RWPE2 (cell line): ENCODE measurements around the gene NFASC.

Experiments used
- ATAC-seq: fragments of 200-7000 bp; cut with Tn5 transposase; 3 replicates; pipeline ENCODE4 v1.9.1; 2021; ENCODE audit warnings: low read depth
- DNase-seq: peaks from one replicate; pipeline ENCODE4 v3.0.0-alpha.2; 2020; ENCODE audit warnings: low spot score
- H3K27ac ChIP-seq: fragments of 450-650 bp; 2 replicates; pipeline ENCODE4 v1.5.1; 2017; ENCODE audit warnings: mild to moderate bottlenecking; ENCODE audit not compliant: poor library complexity, severe bottlenecking
- H3K27me3 ChIP-seq: fragments of 250-450 bp; sonication (Bioruptor Pico); 2 replicates; pipeline ENCODE4 v1.5.1; 2021; ENCODE audit warnings: mild to moderate bottlenecking, moderate library complexity; ENCODE audit not compliant: insufficient read depth, poor library complexity, severe bottlenecking
- H3K36me3 ChIP-seq: fragments of 250-450 bp; sonication (Bioruptor Pico); 2 replicates; pipeline ENCODE4 v1.5.1; 2020; ENCODE audit warnings: low read depth, mild to moderate bottlenecking, moderate library complexity
- H3K4me1 ChIP-seq: fragments of 250-450 bp; sonication (Bioruptor Pico); 2 replicates; pipeline ENCODE4 v1.5.1; 2021; ENCODE audit warnings: mild to moderate bottlenecking, moderate library complexity; ENCODE audit not compliant: insufficient read depth, poor library complexity, severe bottlenecking
- H3K4me3 ChIP-seq: fragments of 250-450 bp; sonication (Bioruptor Pico); 2 replicates; pipeline ENCODE4 v1.5.1; 2021; ENCODE audit warnings: mild to moderate bottlenecking, moderate library complexity; ENCODE audit not compliant: severe bottlenecking
- H3K9me3 ChIP-seq: fragments of 250-450 bp; sonication (Bioruptor Pico); 2 replicates; pipeline ENCODE4 v1.5.1; 2021; ENCODE audit warnings: mild to moderate bottlenecking, moderate library complexity; ENCODE audit not compliant: severe bottlenecking
- TF ChIP-seq, protein P1 (sequence below): fragments of 450-650 bp; IDR thresholded peaks from one replicate; pipeline ENCODE4 v1.5.1; 2017; ENCODE audit warnings: mild to moderate bottlenecking, moderate library complexity; ENCODE audit not compliant: poor library complexity, severe bottlenecking

The NFASC gene

DNA sequence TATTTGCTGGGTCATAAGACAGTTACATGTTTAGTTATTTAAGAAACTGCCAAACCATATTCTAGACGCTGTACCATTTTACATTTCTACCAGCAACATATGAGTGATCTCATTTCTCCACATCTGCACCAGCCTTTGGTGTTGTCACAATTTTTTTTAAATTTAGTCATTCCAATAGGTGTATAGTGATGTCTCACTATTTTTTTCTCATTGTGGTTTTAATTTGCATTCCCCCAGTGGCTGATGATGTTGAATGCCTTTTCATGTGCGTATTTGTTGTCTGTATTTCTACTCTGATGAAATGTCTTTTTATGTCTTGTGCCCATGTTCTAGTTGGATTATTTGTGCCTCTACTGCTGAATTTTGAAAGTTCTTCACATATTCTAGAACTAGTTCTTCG lies 38.4 kb downstream of the NFASC start:
- ATAC-seq (no peak), DNase-seq (no peak)
- Histone ChIP-seq H3K9me3 (no peaks in the 10 kb centered on the region), H3K4me1 (no peaks in the 10 kb centered on the region), H3K27me3 (peaks cover 4% of the 10 kb centered on the region), H3K27ac (no peak overlapping the region), H3K4me3 (no peak overlapping the region), H3K36me3 (no peaks in the 10 kb centered on the region)
- TF ChIP-seq, protein P1, sequence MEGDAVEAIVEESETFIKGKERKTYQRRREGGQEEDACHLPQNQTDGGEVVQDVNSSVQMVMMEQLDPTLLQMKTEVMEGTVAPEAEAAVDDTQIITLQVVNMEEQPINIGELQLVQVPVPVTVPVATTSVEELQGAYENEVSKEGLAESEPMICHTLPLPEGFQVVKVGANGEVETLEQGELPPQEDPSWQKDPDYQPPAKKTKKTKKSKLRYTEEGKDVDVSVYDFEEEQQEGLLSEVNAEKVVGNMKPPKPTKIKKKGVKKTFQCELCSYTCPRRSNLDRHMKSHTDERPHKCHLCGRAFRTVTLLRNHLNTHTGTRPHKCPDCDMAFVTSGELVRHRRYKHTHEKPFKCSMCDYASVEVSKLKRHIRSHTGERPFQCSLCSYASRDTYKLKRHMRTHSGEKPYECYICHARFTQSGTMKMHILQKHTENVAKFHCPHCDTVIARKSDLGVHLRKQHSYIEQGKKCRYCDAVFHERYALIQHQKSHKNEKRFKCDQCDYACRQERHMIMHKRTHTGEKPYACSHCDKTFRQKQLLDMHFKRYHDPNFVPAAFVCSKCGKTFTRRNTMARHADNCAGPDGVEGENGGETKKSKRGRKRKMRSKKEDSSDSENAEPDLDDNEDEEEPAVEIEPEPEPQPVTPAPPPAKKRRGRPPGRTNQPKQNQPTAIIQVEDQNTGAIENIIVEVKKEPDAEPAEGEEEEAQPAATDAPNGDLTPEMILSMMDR = no peak

DNA sequence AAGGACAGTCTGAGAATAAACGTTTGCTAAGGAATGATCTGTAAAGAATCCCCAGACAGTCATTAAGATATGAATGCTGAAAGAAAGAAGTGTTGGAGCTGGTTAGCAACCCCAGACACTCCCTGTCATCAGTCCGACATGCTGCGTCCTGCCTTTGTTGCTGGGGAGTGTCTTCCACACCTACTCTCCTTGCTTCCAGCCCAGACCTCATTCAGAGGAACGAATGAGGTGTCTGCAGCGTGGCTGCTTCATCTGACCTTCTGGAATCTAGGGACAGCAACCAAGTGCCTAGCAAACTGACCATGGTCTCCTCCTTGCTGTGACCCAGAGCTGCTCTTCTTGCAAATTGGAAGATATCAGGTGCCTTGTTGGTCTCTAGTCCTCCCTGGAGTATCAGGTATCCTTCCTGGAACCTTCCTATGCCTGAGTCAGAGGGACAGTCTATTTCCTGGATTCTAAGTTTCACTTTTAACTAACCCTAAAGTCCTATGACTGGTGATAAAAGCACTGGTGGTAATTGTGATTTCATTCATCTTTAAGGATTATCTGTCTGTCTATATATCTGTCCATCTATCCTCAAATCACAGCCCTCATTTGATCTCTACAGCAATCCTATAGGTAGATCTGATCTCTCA lies 45.3 kb downstream of the NFASC start:
- ATAC-seq (peak; percentile 95), DNase-seq (no peak)
- TF ChIP-seq, protein P1 = no peak
- peaks cover 2% of the 10 kb centered on the region for H3K27me3 ChIP-seq
- H3K36me3 ChIP-seq = no peaks in the 10 kb centered on the region
- peak overlapping the region; percentile 41 for H3K27ac ChIP-seq
- H3K9me3 ChIP-seq = no peaks in the 10 kb centered on the region
- peaks cover 12% of the 10 kb centered on the region for H3K4me1 ChIP-seq
- H3K4me3 ChIP-seq = peak overlapping the region; percentile 5

DNA sequence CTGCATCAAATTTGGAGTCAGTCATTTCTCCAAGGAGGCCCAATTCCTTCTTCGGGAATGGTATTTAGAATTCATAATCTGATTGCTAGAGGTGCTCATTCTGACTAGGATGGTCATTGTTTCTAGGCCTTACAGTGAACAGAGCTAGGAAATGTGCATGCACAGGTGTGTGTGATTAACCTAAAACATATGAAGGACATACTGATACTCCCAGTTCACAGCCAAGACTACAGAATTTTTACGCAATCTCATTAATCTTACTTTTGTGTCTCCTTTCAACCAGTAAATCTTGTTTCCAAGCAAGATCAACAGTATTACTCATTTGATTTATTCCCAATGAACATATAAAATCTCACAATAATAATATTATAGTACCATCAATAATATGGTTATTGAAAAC lies 47.1 kb downstream of the NFASC start:
- TF ChIP-seq, protein P1 = no peak
- H3K27ac ChIP-seq = no peak overlapping the region

DNA sequence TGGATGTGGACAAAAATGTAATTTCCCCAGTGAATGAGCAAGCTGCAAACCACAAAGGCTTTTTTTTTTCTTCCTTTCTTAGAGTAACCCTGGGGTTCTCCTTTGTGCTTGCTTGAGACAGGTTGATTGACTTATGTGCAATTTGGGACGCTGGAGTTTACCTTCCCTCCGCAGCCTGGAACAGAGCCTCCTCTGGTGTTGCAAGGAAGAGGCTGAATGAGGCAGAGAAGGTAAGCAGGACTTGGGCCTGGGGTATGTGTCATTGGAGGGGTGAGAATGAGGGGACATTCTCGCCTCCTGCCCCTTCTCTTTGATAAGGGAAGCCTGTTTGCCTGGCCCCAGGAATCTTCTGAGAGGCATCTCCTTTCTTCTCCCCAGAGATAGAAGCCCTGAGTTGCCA lies 49.8 kb downstream of the NFASC start:
- Histone ChIP-seq H3K27ac (no peak overlapping the region), H3K4me3 (no peak overlapping the region), H3K9me3 (no peaks in the 10 kb centered on the region), H3K36me3 (no peaks in the 10 kb centered on the region), H3K27me3 (no peaks in the 10 kb centered on the region), H3K4me1 (peaks cover 10% of the 10 kb centered on the region)
- DNase-seq (no peak), ATAC-seq (no peak)
- TF ChIP-seq, protein P1 = no peak

More for the DNA sequence above, 47.1 kb downstream of the NFASC start:
- no peak for ATAC-seq
- Histone ChIP-seq H3K36me3 (no peaks in the 10 kb centered on the region), H3K4me1 (peaks cover 12% of the 10 kb centered on the region), H3K27me3 (no peaks in the 10 kb centered on the region), H3K9me3 (no peaks in the 10 kb centered on the region), H3K4me3 (no peak overlapping the region)
- no peak for DNase-seq

DNA sequence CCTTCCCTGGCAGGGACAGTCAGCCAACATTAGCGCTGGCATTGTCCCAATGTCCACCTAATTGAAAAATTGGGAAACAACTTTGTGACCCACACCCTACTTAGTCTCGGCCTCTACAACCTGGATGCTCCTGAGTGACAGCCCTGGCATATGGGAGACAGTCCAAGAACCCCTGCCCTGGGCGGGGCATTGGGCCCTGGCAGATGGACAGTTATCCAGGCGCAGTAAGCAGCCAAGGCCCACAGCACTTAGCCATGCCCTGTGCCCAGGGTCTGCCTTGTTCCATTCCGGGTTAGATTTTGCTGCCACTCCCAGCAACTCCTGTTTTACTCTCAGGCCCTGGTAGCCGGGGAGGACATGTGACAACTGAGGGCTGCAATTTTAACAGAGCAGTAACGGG lies 50.3 kb downstream of the NFASC start:
- Histone ChIP-seq H3K36me3 (no peaks in the 10 kb centered on the region), H3K4me3 (no peak overlapping the region), H3K9me3 (no peaks in the 10 kb centered on the region), H3K27me3 (no peaks in the 10 kb centered on the region), H3K27ac (no peak overlapping the region), H3K4me1 (peaks cover 5% of the 10 kb centered on the region)
- no peak for DNase-seq
- no peak for ATAC-seq
- TF ChIP-seq, protein P1 = no peak
